Transverse colon (tissue), 4 donors: Measurements from ENCODE around the gene HMGN4. TPM values are rescaled to one million over a fixed set of nuclear protein-coding genes. Genes with fewer than 3 reads are reported as not detected.
A peak's percentile ranks its signal among the peaks of the same experiment; 100 is the strongest.

Source experiments
- DNase-seq: peaks from one replicate; pipeline ENCODE4 v3.0.0-alpha.2; 2019
- H3K27ac ChIP-seq, 4 donors: fragments of 200-600 bp; sonication (generic); 2 replicates each; pipeline ENCODE4 v1.5.1; 2016 to 2018; ENCODE audit warnings: inconsistent platforms in 4 of 4
- H3K27me3 ChIP-seq: fragments of 200-600 bp; sonication (generic); 2 replicates; pipeline ENCODE4 v1.5.1; 2017; ENCODE audit warnings: inconsistent platforms
- H3K36me3 ChIP-seq, 4 donors: fragments of 200-600 bp; sonication (generic); 2 replicates each; pipeline ENCODE4 v1.5.1; 2017 to 2019; ENCODE audit warnings: inconsistent platforms in 4 of 4
- H3K4me1 ChIP-seq, 4 donors: fragments of 200-600 bp; sonication (generic); 2 replicates each; pipeline ENCODE4 v1.5.1; 2017 to 2020; ENCODE audit warnings: inconsistent platforms in 4 of 4
- H3K4me3 ChIP-seq, 4 donors: fragments of 200-600 bp; sonication (generic); 1 replicate in 1 of 4; 2 replicates in 3 of 4; pipeline versions ENCODE4 v1.5.1 to v1.6.1; 2017 to 2019; ENCODE audit warnings: inconsistent platforms in 4 of 4
- H3K9me3 ChIP-seq, 2 donors: fragments of 200-600 bp; sonication (generic); 2 replicates each; pipeline ENCODE4 v1.5.1; 2017 to 2019; ENCODE audit warnings: inconsistent platforms in 2 of 2
- CTCF ChIP-seq, 5 experiments: fragments of 200-600 bp in 3 of 5; fragments of 450-650 bp in 2 of 5; sonication (generic) in 3 of 5; IDR thresholded peaks; 1 replicate in 2 of 5; 2 replicates in 3 of 5; pipeline ENCODE4 v1.5.1; 2016 to 2017; ENCODE audit warnings: antibody characterized with exemption in 5 of 5, inconsistent platforms in 3 of 5, mild to moderate bottlenecking in 2 of 5, moderate library complexity in 1 of 5
- EP300 ChIP-seq: sonication (generic); formaldehyde crosslinking; IDR thresholded peaks from one replicate; pipeline ENCODE4 v1.6.1; 2017; ENCODE audit warnings: antibody characterized with exemption, low read depth
- POLR2A ChIP-seq: fragments of 450-650 bp; IDR thresholded peaks from one replicate; pipeline ENCODE4 v1.6.1; 2016; ENCODE audit warnings: antibody characterized with exemption, mild to moderate bottlenecking, moderate library complexity
- POLR2AphosphoS5 ChIP-seq, 3 donors: sonication (generic); formaldehyde crosslinking; IDR thresholded peaks; one replicate each; pipeline ENCODE4 v1.6.1; 2016; ENCODE audit warnings: antibody characterized with exemption in 3 of 3
- WGBS, 2 donors: methylation state at CpG; one replicate each; pipeline ENCODE4 v1.1.5; 2018; ENCODE audit warnings: low coverage in 1 of 2; 5-methylcytosine and 5-hydroxymethylcytosine counted together
- in situ Hi-C, 4 donors: fragments of 200-750 bp; cut with MboI; loops; one replicate each; pipeline versions ENCODE4 v1.15.0 to v1.15.1; 2017; ENCODE audit warnings: low sequenced_read_pairs in 3 of 4, low pct_ligation_motif_present in 1 of 4, low pct_unique_long_range_greater_than_20kb in 1 of 4
- intact Hi-C: fragments of 100-400 bp; cut with DNase I; formaldehyde crosslinking; loops from one replicate; pipeline ENCODE4 v1.15.1; 2023; ENCODE audit warnings: low total_unique reads
- total RNA-seq, 4 donors: library from RNA; depleted of rRNA; stranded (reverse); fragments of >200 nt; gene quantifications; one replicate each; pipeline ENCODE4 v1.1.0, GENCODE V29; 2016

Gene HMGN4
- total RNA-seq, 4 donors from 2014 or later, result 20.3 to 69.6 (median 62.8) TPM

- intact Hi-C loops (loop anchor here (1.0 kb wide), 1 partner anchor 29 kb away; no protein-coding TSS in a partner anchor), in situ Hi-C loops (no loop called here)
- Histone ChIP-seq H3K4me1 (peaks cover 0 to 36% (median 14%) of the 10 kb centered on the region in 4 donors), H3K4me3 (peak overlapping the region; percentile 22 to 55 (median 38)), H3K36me3 (no peaks in the 10 kb centered on the region), H3K27me3 (no peaks in the 10 kb centered on the region), H3K27ac (peak overlapping the region; percentile 72 to 84 (median 76)), H3K9me3 (no peaks in the 10 kb centered on the region)
- 0% methylated on average over 12 to 19 of the region's 19 CpGs for WGBS, 2 donors
- DNase-seq, result peak; percentile 82
- TF ChIP-seq POLR2AphosphoS5 (IDR thresholded peaks at IDR 0.05) (peak in 1 of 3 donors; percentile 23), EP300 (no peak)
Measured at GRCh38 chr6:26553635-26554446, 15.7 kb downstream of the HMGN4 start.

DNA sequence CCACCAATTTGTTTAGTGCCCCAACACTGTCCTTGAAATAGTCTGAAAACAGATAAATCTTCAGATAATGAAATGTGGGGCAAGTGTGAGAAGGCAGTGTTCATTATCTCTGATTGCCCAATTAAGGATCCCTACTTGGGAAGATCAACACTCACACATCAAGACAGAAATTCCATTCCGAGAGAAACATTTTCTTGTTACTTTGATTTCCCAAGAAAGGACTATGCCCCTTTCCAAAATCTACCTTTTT, 16.2 kb downstream of the HMGN4 start:
- 17 to 30% methylated on average over 1 of the region's 1 CpG for WGBS, 2 donors
- intact Hi-C loops, result no loop called here
- H3K36me3 ChIP-seq, result no peaks in the 10 kb centered on the region
- no peak for TF ChIP-seq CTCF (IDR thresholded peaks at IDR 0.05)
- no peak for TF ChIP-seq POLR2A
- peak overlapping the region in 2 of 4 donors; percentile 46 to 55 for H3K4me3 ChIP-seq
- in situ Hi-C loops, result no loop called here
- H3K27me3 ChIP-seq, result no peaks in the 10 kb centered on the region
- H3K9me3 ChIP-seq, result no peaks in the 10 kb centered on the region
- H3K4me1 ChIP-seq, result peaks cover 0 to 36% (median 14%) of the 10 kb centered on the region in 4 donors
- H3K27ac ChIP-seq, result peak overlapping the region; percentile 72 to 84 (median 76)
- no peak for DNase-seq

GRCh38 chr6:26554697-26555504, 16.7 kb downstream of the HMGN4 start:
- no peaks in the 10 kb centered on the region for H3K27me3 ChIP-seq
- peak overlapping the region in 2 of 4 donors; percentile 46 to 55 for H3K4me3 ChIP-seq
- peak overlapping the region; percentile 72 to 84 (median 76) for H3K27ac ChIP-seq
- 17 to 19% methylated on average over 27 of the region's 27 CpGs for WGBS, 2 donors
- in situ Hi-C loops (no loop called here), intact Hi-C loops (no loop called here)
- DNase-seq, result peak; percentile 29
- no peaks in the 10 kb centered on the region for H3K9me3 ChIP-seq
- H3K4me1 ChIP-seq, result peaks cover 0 to 36% (median 14%) of the 10 kb centered on the region in 4 donors
- no peaks in the 10 kb centered on the region for H3K36me3 ChIP-seq
- TF ChIP-seq POLR2AphosphoS5 (IDR thresholded peaks at IDR 0.05) (no peak), EP300 (no peak), CTCF (IDR thresholded peaks at IDR 0.05) (no peak), POLR2A (no peak)

- WGBS, 2 donors, result 65 to 69% methylated on average over 18 to 19 of the region's 19 CpGs
- no peaks in the 10 kb centered on the region for H3K36me3 ChIP-seq
- peak overlapping the region in 2 of 4 donors; percentile 72 to 81 for H3K27ac ChIP-seq
- no peak overlapping the region for H3K4me3 ChIP-seq
- in situ Hi-C loops (no loop called here), intact Hi-C loops (no loop called here)
- H3K27me3 ChIP-seq, result no peaks in the 10 kb centered on the region
- DNase-seq, result no peak
- TF ChIP-seq POLR2AphosphoS5 (IDR thresholded peaks at IDR 0.05) (no peak), POLR2A (no peak), CTCF (IDR thresholded peaks at IDR 0.05) (no peak), EP300 (no peak)
- H3K9me3 ChIP-seq, result no peaks in the 10 kb centered on the region
- H3K4me1 ChIP-seq, result peaks cover 0 to 29% (median 13%) of the 10 kb centered on the region in 4 donors
Measured at GRCh38 chr6:26555505-26556262, 17.5 kb downstream of the HMGN4 start.
